ENCODE measurements around the gene EXOC6.

EXOC6 gene, protein sequence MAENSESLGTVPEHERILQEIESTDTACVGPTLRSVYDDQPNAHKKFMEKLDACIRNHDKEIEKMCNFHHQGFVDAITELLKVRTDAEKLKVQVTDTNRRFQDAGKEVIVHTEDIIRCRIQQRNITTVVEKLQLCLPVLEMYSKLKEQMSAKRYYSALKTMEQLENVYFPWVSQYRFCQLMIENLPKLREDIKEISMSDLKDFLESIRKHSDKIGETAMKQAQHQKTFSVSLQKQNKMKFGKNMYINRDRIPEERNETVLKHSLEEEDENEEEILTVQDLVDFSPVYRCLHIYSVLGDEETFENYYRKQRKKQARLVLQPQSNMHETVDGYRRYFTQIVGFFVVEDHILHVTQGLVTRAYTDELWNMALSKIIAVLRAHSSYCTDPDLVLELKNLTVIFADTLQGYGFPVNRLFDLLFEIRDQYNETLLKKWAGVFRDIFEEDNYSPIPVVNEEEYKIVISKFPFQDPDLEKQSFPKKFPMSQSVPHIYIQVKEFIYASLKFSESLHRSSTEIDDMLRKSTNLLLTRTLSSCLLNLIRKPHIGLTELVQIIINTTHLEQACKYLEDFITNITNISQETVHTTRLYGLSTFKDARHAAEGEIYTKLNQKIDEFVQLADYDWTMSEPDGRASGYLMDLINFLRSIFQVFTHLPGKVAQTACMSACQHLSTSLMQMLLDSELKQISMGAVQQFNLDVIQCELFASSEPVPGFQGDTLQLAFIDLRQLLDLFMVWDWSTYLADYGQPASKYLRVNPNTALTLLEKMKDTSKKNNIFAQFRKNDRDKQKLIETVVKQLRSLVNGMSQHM

DNA sequence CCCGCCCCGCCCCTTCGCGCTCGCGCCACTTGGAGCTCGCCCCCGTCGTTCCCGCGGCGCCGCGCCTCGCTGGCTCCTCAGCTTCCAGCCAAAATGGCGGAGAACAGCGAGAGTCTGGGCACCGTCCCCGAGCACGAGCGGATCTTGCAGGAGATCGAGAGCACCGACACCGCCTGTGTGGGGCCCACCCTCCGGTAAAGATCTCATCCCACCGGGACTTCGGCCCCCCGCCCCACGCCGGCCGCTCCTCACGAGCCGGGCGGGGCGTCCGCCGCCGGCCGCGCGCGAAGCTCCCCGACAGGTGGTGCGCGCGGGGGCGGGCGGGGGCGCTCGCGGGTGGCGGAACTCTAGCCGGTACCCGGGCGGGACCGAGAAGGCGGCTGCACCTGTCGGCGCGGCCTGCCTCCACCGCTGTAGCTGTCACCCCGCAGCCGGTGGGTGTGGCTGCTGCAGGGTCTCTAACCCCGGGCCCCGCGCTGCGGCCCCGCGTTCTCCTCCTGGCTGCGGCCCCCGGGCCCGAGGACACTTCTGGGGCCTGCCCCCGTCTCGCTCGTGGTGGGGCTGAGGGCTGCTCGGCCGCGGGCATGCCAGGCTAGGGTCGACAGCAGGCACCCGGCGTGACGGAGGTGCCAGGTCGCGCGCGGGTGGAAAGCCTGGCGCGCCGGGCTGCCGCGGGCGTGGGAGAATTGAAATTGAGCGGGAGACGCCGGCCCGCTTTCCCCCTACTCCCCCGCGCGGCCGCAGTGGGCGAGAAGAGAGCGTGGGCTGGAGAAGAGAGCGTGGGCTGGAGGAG is at the start of gene EXOC6:
TSS of gene EXOC6 (plus strand) at position 80 of the 793 bp plus-strand sequence. CDS start at position 94, 14 bp downstream.
- DNase-seq (ENCODE audit: low read depth) = peak; percentile 63

GRCh38 chr10:92799568-92799967 is 48.8 kb upstream of the EXOC6 start:
- no peak for DNase-seq (ENCODE audit: low read depth)

DNA sequence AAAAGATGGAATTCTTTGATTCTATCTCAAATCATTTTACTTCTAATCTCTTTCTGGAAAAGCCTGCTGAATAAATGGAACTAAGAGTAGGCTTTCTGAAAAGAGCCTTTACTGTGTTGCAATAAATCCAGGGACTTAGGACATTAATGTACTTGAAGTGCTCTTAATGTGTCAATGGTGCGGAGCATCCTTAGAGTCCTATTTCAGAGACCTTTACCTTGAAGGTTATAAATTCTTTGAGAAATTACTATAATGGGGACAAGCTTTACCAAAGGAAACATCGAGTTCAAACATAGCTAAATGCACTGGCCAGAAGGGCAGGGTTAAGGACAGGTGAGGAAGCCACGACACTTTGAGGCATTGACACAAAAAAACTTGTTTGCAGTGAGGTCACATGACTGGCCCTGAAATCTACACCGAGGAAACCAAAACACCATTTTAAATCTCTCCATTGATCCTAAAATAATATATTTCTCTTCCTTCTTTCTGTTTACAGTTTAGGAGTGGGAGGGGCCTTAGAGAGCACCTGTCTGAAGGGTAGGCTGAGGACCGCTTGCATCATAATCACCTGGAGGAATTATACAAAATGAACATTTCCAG is 48.1 kb upstream of the EXOC6 start:
- DNase-seq (ENCODE audit: low read depth) = no peak

DNA sequence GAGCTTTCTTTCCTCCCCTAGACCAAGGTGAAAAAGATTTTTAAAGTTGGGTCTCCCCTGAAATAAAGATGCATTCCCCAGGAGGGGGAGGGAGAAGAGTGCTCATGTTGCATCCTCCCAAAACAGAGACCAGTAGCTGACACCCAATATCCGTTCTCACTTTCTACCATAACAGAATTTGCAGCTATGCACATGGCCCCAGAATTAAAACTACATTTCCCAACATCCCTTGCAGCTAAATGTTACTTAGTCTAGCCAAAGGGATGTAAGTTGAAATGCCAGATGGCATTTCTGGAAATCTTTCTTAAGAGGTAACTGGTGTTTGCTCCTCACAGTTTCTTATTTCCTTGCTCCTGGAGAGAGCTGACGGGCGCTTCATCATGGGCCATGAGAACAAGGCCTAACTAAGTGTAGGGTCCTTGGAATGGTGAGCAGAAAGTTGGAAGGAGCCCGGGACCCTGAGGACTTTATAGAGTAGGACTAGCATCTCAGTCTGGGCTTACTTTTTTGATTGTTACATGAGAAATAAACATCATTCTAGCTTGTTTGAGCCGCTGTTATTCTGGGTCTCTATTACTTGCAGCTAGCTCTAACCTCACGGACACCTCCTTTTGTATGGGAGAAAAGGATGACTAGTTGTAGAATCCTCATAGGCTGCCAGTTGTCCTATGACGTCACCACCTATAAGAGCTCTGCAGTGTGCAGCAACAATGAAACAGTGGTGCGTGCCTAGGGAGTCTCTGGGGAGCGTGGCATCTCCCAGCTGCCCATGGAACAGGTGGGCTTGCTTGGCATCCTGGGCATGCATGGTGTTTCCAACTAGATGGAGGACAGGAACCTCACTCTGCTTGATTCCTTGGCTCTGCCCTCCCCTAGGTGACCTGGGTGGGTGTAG is 46.1 kb upstream of the EXOC6 start:
- no peak for DNase-seq (ENCODE audit: low read depth)

- DNase-seq (ENCODE audit: low read depth) = no peak
These were observed 38.5 kb upstream of the EXOC6 start for GRCh38 chr10:92809840-92810239.

GRCh38 chr10:92810934-92811532 is 37.3 kb upstream of the EXOC6 start:
- DNase-seq (ENCODE audit: low read depth) = no peak

DNA sequence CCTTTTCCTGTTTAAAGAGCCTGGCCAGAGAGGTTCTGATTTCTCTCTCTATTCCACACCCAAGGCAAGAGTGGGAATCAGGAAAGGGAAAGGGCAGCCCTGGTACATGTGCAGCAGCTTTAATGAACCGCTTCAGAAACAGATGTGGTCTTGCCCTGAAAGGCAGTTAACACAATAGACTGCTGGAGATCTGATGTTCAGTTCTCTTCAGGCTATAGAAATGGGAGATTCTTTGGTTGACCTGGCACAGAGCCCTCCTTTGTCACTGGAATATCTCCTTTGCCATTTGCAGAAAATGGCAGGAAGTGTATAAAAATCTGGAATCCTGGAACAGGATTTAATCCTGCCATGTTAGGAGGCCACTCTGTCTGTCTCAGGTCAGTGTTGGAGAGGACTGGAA is 36.3 kb upstream of the EXOC6 start:
- no peak for DNase-seq (ENCODE audit: low read depth)

DNA sequence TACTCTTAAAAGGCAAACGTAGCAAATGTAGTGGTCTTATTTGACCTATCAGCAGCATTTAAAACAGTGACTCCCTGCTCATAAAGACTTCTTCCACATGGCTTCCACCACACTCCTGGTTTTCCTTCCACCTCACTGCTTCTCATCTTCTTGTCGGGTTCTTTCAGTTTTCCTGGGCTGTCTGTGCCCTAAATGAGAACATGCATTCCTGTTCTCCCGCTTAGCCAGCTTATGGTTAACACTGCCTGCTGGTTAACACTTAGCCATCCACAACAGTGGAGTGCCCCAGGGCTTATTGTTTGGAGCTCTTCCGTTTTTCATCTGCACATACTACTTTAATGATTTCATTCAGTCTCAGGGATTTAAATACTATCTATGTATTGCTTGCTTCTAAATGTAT is 34.3 kb upstream of the EXOC6 start:
- DNase-seq (ENCODE audit: low read depth) = no peak

DNA sequence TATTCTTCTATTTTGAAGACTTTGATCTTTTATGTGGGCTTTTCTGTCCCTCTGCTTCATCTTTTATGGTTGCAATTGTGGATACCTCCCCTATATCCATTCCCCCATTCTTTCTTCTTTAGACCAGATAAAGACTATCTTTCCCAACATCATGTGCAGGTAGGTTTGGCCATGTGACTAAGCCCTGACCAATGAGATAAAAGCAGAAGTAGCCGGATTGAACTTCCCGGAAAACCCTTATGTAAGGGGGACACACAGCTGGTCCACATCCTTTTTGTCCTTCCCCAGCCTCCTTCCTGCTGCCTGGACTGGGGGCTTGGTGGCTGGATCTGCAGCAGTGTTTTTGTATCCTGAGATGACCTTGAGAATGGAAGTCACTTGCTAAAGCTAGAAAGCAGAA is 33.5 kb upstream of the EXOC6 start:
- DNase-seq (ENCODE audit: low read depth) = no peak

DNA sequence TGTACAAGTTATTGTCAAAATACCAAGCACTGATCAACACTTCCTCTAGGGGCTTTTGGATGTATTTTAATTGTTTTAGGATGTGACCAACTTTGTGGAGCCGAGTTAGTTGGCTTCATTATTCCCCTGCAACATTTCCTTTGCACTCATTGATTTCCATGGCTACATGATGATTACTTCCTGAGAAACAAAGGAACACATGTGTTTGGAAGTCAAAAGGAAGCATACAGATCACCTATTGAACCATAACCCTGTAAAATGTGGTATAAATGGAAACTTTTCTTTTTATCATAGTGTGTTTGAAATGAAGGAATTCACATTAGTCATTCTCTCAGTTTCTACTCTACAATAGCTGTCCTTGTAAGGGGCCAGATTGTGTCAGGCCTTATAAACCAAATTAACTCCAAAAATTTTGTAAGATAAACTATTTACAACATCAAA is 32.2 kb upstream of the EXOC6 start:
- DNase-seq (ENCODE audit: low read depth) = no peak

GRCh38 chr10:92822060-92822634 is 26.2 kb upstream of the EXOC6 start:
- DNase-seq (ENCODE audit: low read depth) = peak; percentile 88

GRCh38 chr10:92822964-92823363 is 25.4 kb upstream of the EXOC6 start:
- DNase-seq (ENCODE audit: low read depth) = peak; percentile 35

GRCh38 chr10:92826061-92826460 is 22.3 kb upstream of the EXOC6 start:
- DNase-seq (ENCODE audit: low read depth) = no peak

DNA sequence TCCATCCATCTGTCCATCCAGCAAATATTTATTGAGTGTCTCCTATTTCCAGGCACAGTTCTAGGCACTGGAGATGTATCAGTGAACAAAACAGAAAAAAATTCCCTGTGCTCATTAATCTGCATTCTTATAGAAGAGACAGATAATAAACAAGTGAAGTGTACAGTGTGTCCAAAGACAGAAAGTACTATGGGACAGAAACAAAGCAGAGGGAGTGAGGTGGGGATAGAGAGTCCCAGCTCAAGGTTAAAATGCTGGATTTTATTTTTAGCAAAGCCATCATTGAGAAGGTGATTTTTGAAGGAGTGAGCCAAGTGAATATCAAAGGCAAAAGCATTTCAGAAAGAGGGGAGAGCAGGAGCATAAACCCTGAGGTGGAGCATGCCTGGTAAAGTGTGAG is 21.8 kb upstream of the EXOC6 start:
- no peak for DNase-seq (ENCODE audit: low read depth)

DNA sequence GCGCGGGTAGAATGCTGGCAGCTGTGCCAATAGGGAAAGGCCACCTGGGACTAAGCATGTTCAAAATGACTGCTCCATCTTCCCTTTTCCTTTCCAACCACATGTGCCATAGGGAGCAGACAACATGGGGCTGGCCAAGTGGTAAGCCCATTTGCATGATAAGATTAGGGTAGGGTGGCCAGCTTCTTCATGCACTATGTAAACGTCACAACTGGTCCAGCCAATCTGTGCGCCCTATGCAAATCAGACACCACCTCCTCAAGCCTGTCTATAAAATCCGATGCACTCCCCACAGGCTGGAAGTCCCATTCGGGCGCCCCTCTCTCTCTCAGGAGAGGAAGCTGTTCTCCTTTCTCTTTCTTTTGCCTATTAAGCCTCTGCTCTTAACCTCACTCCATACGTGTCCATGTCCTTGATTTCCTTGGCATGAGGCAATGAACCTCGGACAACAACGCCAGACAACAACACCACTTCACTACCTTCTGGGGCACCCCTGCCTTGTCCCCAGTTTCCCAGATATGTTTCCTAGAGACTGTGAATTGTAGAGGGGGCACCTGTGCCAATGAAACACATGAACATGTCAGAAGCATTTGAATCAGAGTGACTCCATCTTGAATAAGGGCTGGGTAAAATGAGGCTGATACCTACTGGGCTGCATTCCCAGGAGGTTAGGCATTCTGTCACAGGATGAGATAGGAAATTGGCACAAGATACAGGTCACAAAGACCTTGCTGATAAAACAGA is 19.1 kb upstream of the EXOC6 start:
- no peak for DNase-seq (ENCODE audit: low read depth)

DNA sequence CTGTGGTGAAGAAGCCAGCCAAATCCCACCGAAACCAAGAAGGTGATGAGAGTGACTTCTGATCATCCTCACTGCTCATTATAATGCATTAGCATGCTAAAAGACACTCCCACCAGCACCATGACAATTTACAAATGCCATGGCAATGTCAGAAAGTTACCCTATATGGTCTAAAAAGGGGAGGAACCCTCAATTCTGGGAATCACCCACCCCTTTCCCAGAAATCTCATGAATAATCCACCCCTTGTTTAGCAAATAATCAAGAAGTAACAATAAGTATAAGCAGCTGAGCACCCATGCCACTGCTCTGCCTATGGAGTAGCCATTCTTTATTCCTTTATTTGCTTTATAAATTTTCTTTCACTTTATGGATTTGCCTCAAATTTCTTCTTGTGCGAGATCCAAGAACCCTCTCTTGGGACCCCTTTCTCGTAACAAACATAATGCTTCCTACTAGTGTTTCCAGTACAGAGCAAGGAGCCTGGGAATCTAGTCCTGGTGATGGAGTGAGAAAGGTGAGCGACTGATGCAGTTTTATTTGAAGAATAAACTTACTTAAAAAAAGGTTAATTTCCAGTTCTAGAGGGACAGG is 18.4 kb upstream of the EXOC6 start:
- DNase-seq (ENCODE audit: low read depth) = no peak

DNA sequence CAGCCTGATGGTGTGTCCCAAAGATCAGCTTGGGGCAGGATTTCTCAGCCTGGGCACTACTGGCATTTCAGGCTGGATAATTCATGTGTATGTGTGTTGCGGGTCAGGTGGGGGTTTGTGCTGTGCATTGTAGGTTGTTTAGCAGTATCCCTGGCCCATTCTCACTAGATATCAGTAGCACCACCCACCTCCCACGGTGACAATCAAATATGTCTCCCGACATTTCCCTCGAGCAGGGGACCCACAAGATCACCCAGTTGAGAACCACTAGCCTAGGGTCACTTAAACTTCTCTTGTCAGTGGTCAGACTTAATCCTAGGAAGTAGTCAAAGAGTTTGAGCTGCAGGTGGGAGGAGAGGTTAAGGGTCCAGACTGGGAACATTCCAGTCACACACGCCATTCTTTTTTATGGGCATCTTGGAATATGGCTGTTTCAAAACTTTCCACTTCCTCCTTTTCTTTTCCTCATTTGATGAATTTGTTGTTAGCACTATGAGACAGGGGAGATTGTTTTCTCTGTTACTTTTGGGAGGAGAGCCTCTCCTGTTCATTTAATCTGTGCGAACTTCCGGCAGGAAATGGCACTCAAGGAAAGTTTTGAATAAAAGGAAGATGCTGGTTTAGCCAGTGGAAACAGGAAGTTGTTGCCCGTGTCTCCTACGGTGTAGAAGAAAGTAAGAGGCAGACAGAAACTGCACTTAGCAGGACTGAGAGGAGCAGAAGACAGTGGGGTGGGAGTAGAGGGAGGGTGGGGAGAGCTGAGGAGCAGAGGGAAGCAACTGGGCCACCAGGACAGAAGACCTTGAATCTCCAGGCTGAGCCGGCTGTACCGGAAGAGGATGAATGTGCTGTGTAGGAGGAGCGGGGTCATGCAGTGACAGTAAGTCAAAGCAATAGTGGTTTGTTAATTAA is 17.6 kb upstream of the EXOC6 start:
- DNase-seq (ENCODE audit: low read depth) = no peak

- DNase-seq (ENCODE audit: low read depth) = no peak
These were observed 16.2 kb upstream of the EXOC6 start for GRCh38 chr10:92832121-92832520.
